Endothelial cell of umbilical vein (primary cell): Measurements from ENCODE around the gene SYT8. TPM values are rescaled to one million over a fixed set of nuclear protein-coding genes. Genes with fewer than 3 reads are reported as not detected.

Source experiments
- BruUV-seq: library from RNA; stranded (reverse); fragments of 400-500 nt; replicated peaks from 2 replicates; lab custom pipeline; 2021; lab: Mats Ljungman, UMichigan
- CTCF ChIA-PET: fragments of 300-600, 350-600 bp; sonication (Branson Sonifier 250); formaldehyde crosslinking; loops from one replicate; lab custom pipeline; 2021; ENCODE audit warnings: antibody characterized with exemption, inconsistent platforms; lab: Charles Lee
- POLR2A ChIA-PET: fragments of 300-600, 350-600 bp; sonication (Branson Sonifier 250); formaldehyde crosslinking; loops from one replicate; lab custom pipeline; 2021; ENCODE audit warnings: antibody characterized with exemption, inconsistent platforms; lab: Charles Lee
- DNase-seq: peaks from one replicate; pipeline ENCODE4 v3.0.0-alpha.2; 2011; ENCODE audit warnings: low read depth, low spot score
- FAIRE-seq: peaks from 2 replicates; lab custom pipeline; 2011; peaks lifted over from hg19 to GRCh38; lab: Jason Lieb, UNC
- H2AFZ ChIP-seq: 2 replicates; pipeline ENCODE4 v1.6.0; 2012; ENCODE audit warnings: low read depth, low read length, control low read depth, inconsistent platforms
- H3K27ac ChIP-seq: 2 replicates; pipeline ENCODE4 v1.5.1; 2011; ENCODE audit warnings: low read depth, mild to moderate bottlenecking, control low read depth, low read length, moderate library complexity; ENCODE audit not compliant: insufficient read depth
- H3K27me3 ChIP-seq, 2 experiments: 2 replicates each; pipeline versions ENCODE4 v1.6.0 to v1.6.1; 2011; ENCODE audit warnings: low read length in 2 of 2, mixed read lengths in 1 of 2; ENCODE audit not compliant: control insufficient read depth in 2 of 2, insufficient read depth in 2 of 2
- H3K36me3 ChIP-seq, 2 experiments: 2 replicates in 1 of 2; 3 replicates in 1 of 2; pipeline ENCODE4 v1.5.1; 2011; ENCODE audit warnings: low read length in 2 of 2, mild to moderate bottlenecking in 1 of 2, moderate library complexity in 1 of 2; ENCODE audit not compliant: control insufficient read depth in 2 of 2, insufficient read depth in 2 of 2; ENCODE audit errors: extremely low read depth in 1 of 2
- H3K4me1 ChIP-seq: 3 replicates; pipeline ENCODE4 v1.5.1; 2011; ENCODE audit warnings: mild to moderate bottlenecking, low read length; ENCODE audit not compliant: control insufficient read depth, insufficient read depth; ENCODE audit errors: extremely low read depth
- H3K4me2 ChIP-seq: 2 replicates; pipeline ENCODE4 v1.6.1; 2011; ENCODE audit warnings: low read length, control low read depth, mixed read lengths; ENCODE audit not compliant: insufficient read depth
- H3K4me3 ChIP-seq, 3 experiments: fragments of 200-600 bp in 1 of 3; sonication (generic), shearing (Covaris generic) in 1 of 3; replicated peaks in 1 of 3; 2 replicates each; pipeline ENCODE4 v1.5.1; 2011 to 2016; ENCODE audit warnings: control low read depth in 3 of 3, low read length in 3 of 3, mild to moderate bottlenecking in 2 of 3, inconsistent platforms in 1 of 3, low read depth in 1 of 3, moderate library complexity in 1 of 3; ENCODE audit not compliant: insufficient read depth in 1 of 3
- H3K79me2 ChIP-seq: 2 replicates; pipeline ENCODE4 v1.6.0; 2012; ENCODE audit warnings: low read length, inconsistent platforms; ENCODE audit not compliant: control insufficient read depth, insufficient read depth
- H3K9ac ChIP-seq: replicated peaks from 2 replicates; pipeline ENCODE3; 2011; ENCODE audit warnings: low read length, control low read depth; ENCODE audit not compliant: insufficient read depth; ENCODE audit errors: extremely low read depth
- H3K9me1 ChIP-seq: replicated peaks from 3 replicates; pipeline ENCODE4 v1.6.0; 2011; ENCODE audit warnings: mild to moderate bottlenecking, low read length; ENCODE audit not compliant: control insufficient read depth, insufficient read depth; ENCODE audit errors: extremely low read depth
- H3K9me3 ChIP-seq: replicated peaks from 2 replicates; pipeline ENCODE4 v1.5.1; 2012; ENCODE audit warnings: low read length, inconsistent platforms; ENCODE audit not compliant: control insufficient read depth, insufficient read depth
- H4K20me1 ChIP-seq: replicated peaks from 2 replicates; pipeline ENCODE3; 2011; ENCODE audit warnings: mild to moderate bottlenecking, low read length; ENCODE audit not compliant: control insufficient read depth, insufficient read depth; ENCODE audit errors: extremely low read depth
- CTCF ChIP-seq, 2 donors: IDR thresholded peaks; 1 replicate in 1 of 2; 2 replicates in 1 of 2; pipeline ENCODE4 v1.5.1; 2011; ENCODE audit warnings: low read length in 2 of 2, mild to moderate bottlenecking in 2 of 2, moderate library complexity in 2 of 2, control low read depth in 1 of 2, inconsistent platforms in 1 of 2, low read depth in 1 of 2; ENCODE audit not compliant: insufficient read depth in 1 of 2; ENCODE audit errors: extremely low read depth in 1 of 2
- EZH2 ChIP-seq: IDR thresholded peaks from 2 replicates; pipeline ENCODE4 v1.6.1; 2012; ENCODE audit warnings: borderline replicate concordance, low read depth, mild to moderate bottlenecking, moderate library complexity, low read length, inconsistent platforms; ENCODE audit not compliant: severe bottlenecking
- FOS ChIP-seq: IDR thresholded peaks from 2 replicates; pipeline ENCODE4 v1.6.1; 2011; ENCODE audit warnings: mild to moderate bottlenecking, low read length, moderate library complexity, borderline replicate concordance; ENCODE audit not compliant: insufficient read depth
- GATA2 ChIP-seq: IDR thresholded peaks from 2 replicates; pipeline ENCODE4 v1.7.0; 2011; ENCODE audit warnings: low read depth, mild to moderate bottlenecking, moderate library complexity, mixed read lengths, low read length; ENCODE audit not compliant: insufficient read length, insufficient read depth
- MAX ChIP-seq: IDR thresholded peaks from 2 replicates; pipeline ENCODE4 v1.6.1; 2011; ENCODE audit not compliant: insufficient read depth, insufficient read length
- POLR2A ChIP-seq: IDR thresholded peaks from 2 replicates; pipeline ENCODE4 v1.6.1; 2012; ENCODE audit warnings: low read depth, mild to moderate bottlenecking, control low read depth, low read length
- dilution Hi-C: fragments of 300-500 bp; cut with MboI; formaldehyde crosslinking; loops from one replicate; pipeline ENCODE4 v1.15.0; 2019; ENCODE audit warnings: low sequenced_read_pairs; ENCODE audit not compliant: extremely low pct_ligation_motif_present
- intact Hi-C: fragments of 100-400 bp; cut with micrococcal nuclease; formaldehyde crosslinking; loops from one replicate; pipeline ENCODE4 v1.10.0; 2022
- polyA plus RNA-seq, 4 experiments: library from polyadenylated mRNA; depleted of rRNA in 3 of 4; stranded (reverse) in 3 of 4; unstranded in 1 of 4; fragments of >200 nt; gene quantifications; 2 replicates each; pipeline versions ENCODE4 v1.2.1 to v1.2.3, GENCODE V29; 2011 to 2012; ENCODE audit warnings: missing spikeins in 1 of 4
- total RNA-seq: library from RNA; stranded (reverse); gene quantifications from 2 replicates; pipeline ENCODE4 v1.2.3, GENCODE V29; 2021

Gene SYT8
- total and polyA plus RNA-seq, 2 donors (not counting 3 experiments of a cell fraction or from before 2014, with no cell fraction given): not detected

GRCh38 chr11:1879342-1879940 lies 44.7 kb downstream of the SYT8 start:
- ChIA-PET POLR2A (no interaction called here), CTCF (interaction anchor here (0.9 to 4.9 kb wide), 2 partner anchors 227 to 272 kb away, joined by 3 to 53 read pairs; no protein-coding TSS in a partner anchor)
- H3K4me3 ChIP-seq: no peak overlapping the region
- H3K36me3 ChIP-seq: no peaks in the 10 kb centered on the region
- H3K4me2 ChIP-seq: no peak overlapping the region
- FAIRE-seq (no peak), DNase-seq (no peak)
- H2AFZ ChIP-seq: no peak overlapping the region
- BruUV-seq: no TSS peak
- H3K9ac ChIP-seq: no peak overlapping the region
- no peak for TF ChIP-seq GATA2
- H3K27ac ChIP-seq: no peak overlapping the region
- H3K9me3 ChIP-seq: no peaks in the 10 kb centered on the region
- intact Hi-C loops (no loop called here), dilution Hi-C loops (no loop called here)
- no peaks in the 10 kb centered on the region for H3K79me2 ChIP-seq
- H3K9me1 ChIP-seq: no peaks in the 10 kb centered on the region
- H3K27me3 ChIP-seq: no peaks in the 10 kb centered on the region
- H3K4me1 ChIP-seq: no peaks in the 10 kb centered on the region
- H4K20me1 ChIP-seq: no peaks in the 10 kb centered on the region

- Histone ChIP-seq H3K4me2 (no peak overlapping the region), H3K27ac (no peak overlapping the region), H3K4me3 (no peak overlapping the region), H3K79me2 (no peaks in the 10 kb centered on the region), H3K4me1 (no peaks in the 10 kb centered on the region), H4K20me1 (no peaks in the 10 kb centered on the region), H2AFZ (peak overlapping the region; percentile 35), H3K9me3 (no peaks in the 10 kb centered on the region), H3K9ac (no peak overlapping the region), H3K36me3 (no peaks in the 10 kb centered on the region), H3K9me1 (no peaks in the 10 kb centered on the region), H3K27me3 (no peaks in the 10 kb centered on the region)
- TF ChIP-seq EZH2: no peak
- no peak for TF ChIP-seq CTCF (IDR thresholded peaks at IDR 0.05; ENCODE audit: extremely low read depth in 1 of 2, insufficient read depth in 1 of 2, low read depth in 1 of 2, low read length in 2 of 2)
- TF ChIP-seq POLR2A: no peak
- no peak for TF ChIP-seq FOS
- TF ChIP-seq MAX: no peak
- dilution Hi-C loops (no loop called here), intact Hi-C loops (no loop called here)
- ChIA-PET CTCF (interaction anchor here (1.1 kb wide), 1 partner anchor 120 kb away, joined by 3 read pairs; no protein-coding TSS in a partner anchor), POLR2A (no interaction called here)
- DNase-seq (peak; percentile 22), FAIRE-seq (no peak)
- no TSS peak for BruUV-seq
Measured at GRCh38 chr11:1879941-1880720, 45.3 kb downstream of the SYT8 start.
